ENCODE data around the gene TGM3. TPM values are rescaled to one million over a fixed set of nuclear protein-coding genes. Genes with fewer than 3 reads are reported as not detected.

TGM3 gene
- total RNA-seq, 1 donor from 2014 or later: not detected

DNA sequence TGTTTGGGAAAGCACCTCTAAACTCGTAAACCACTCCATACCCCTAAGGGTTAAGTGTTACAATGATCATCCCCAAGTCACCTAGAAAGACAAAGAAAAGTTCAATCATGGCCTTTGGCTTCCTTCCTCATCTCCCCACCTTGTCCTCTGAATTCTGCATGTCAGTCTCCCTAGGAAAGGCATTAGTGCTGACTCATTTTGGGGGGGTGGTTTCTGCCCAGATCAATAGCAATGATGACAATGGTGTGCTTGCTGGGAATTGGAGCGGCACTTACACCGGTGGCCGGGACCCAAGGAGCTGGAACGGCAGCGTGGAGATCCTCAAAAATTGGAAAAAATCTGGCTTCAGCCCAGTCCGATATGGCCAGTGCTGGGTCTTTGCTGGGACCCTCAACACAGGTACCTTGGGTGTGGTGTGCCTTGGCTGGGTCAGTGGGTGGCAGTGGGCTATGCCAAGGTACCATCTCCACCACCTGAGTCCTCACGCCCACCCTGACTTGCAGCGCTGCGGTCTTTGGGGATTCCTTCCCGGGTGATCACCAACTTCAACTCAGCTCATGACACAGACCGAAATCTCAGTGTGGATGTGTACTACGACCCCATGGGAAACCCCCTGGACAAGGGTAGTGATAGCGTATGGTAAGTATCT lies 21.2 kb downstream of the TGM3 start:
- intact Hi-C loops (cut with DNase I): no loop called here
- H3K9me3 ChIP-seq: no peaks in the 10 kb centered on the region
- H3K4me3 ChIP-seq: no peak overlapping the region
- no peaks in the 10 kb centered on the region for H3K36me3 ChIP-seq
- no peak overlapping the region for H3K27ac ChIP-seq
- TF ChIP-seq, protein P1, sequence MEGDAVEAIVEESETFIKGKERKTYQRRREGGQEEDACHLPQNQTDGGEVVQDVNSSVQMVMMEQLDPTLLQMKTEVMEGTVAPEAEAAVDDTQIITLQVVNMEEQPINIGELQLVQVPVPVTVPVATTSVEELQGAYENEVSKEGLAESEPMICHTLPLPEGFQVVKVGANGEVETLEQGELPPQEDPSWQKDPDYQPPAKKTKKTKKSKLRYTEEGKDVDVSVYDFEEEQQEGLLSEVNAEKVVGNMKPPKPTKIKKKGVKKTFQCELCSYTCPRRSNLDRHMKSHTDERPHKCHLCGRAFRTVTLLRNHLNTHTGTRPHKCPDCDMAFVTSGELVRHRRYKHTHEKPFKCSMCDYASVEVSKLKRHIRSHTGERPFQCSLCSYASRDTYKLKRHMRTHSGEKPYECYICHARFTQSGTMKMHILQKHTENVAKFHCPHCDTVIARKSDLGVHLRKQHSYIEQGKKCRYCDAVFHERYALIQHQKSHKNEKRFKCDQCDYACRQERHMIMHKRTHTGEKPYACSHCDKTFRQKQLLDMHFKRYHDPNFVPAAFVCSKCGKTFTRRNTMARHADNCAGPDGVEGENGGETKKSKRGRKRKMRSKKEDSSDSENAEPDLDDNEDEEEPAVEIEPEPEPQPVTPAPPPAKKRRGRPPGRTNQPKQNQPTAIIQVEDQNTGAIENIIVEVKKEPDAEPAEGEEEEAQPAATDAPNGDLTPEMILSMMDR (IDR thresholded peaks at IDR 0.05): no peak
- no peaks in the 10 kb centered on the region for H3K4me1 ChIP-seq
- no peak for DNase-seq (ENCODE audit: low spot score in 2 of 2)
- H3K27me3 ChIP-seq: no peaks in the 10 kb centered on the region

DNA sequence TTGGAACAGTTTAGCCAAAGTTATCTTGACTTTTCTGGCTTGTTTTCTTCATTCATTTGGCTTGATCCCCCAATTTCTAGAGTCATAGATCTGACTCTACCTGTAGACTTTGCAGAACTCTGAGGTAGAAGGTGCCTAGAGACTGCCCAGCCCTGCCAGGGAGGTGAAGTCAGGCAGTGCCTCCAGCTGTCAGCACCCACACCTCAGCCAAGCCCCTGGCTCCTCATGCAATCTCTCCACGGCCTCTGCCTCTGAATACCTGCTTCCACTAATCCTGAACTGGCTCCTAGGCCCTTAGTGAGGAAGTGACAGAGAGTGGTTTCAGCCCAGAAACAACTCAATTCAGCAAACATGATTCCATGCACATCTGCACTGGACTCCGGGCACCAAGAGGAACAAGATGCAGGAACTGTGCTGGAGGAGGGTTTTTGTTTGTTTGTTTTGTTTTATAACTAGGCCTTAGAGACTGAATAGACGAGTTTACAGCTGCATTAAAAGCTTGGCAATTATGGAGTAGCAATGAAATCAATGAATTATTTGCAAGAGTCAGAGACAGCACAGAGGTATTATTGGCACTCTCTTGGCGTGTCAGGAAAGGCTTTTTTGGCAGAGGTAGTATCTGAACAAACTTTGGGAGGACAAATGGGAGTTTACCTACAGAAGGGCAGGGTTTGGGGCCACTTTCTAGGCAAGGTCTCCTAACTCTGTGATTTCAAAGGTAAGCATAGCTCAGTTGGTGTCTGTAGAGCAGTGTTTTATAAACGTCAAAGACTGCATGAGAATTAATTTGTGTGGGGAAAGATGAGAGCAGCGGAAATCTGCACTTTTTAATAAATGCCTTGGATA lies 25.2 kb downstream of the TGM3 start:
- DNase-seq (ENCODE audit: low spot score in 2 of 2): no peak
- H3K9me3 ChIP-seq: no peaks in the 10 kb centered on the region
- H3K27me3 ChIP-seq: no peaks in the 10 kb centered on the region
- TF ChIP-seq, protein P1 (IDR thresholded peaks at IDR 0.05): no peak
- intact Hi-C loops (cut with DNase I): no loop called here
- H3K36me3 ChIP-seq: no peaks in the 10 kb centered on the region
- H3K4me3 ChIP-seq: no peak overlapping the region
- no peaks in the 10 kb centered on the region for H3K4me1 ChIP-seq
- H3K27ac ChIP-seq: no peak overlapping the region

DNA sequence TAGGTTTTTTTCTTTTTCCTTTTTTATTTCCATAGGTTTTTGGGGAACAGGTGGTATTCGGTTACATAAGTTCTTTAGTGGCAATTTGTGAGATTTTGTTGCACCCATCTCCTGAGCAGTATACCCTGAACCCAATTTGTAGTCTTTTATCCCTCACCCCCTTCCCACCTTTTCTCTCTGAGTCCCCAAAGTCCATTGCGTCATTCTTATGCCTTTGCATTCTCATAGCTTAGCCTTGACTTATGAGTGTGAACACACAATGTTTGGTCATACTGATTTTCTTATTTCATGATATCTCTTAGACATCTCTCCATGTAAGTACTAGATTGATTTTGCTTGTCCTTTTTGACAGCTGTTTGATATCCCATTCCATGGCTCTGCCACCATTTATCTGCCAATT lies 27.2 kb downstream of the TGM3 start:
- intact Hi-C loops (cut with DNase I): no loop called here
- H3K27ac ChIP-seq: no peak overlapping the region
- DNase-seq (ENCODE audit: low spot score in 2 of 2): no peak
- H3K27me3 ChIP-seq: no peaks in the 10 kb centered on the region
- H3K36me3 ChIP-seq: no peaks in the 10 kb centered on the region
- TF ChIP-seq, protein P1 (IDR thresholded peaks at IDR 0.05): no peak
- H3K4me3 ChIP-seq: no peak overlapping the region
- no peaks in the 10 kb centered on the region for H3K4me1 ChIP-seq
- H3K9me3 ChIP-seq: no peaks in the 10 kb centered on the region

DNA sequence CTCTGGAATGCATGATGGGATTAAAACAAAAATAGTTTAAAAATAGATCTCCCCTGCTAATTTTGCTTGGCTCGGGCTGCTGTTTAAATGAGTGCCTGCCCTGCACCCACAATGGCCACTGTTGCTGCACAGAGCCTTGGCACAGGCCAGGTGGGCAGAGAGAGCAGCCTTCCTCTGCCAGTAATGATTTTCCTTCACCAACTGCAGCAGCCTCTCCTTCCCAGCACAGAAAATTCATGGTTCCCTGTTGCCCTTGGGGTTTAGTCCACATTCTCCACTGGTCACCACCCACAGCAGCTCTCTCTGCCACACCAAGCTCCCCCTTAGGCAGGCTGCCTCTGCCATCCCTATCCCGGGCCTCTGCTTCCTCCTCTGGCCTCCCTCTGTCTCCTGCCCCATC lies 30.2 kb downstream of the TGM3 start:
- Histone ChIP-seq H3K4me3 (no peak overlapping the region), H3K9me3 (no peaks in the 10 kb centered on the region), H3K27ac (no peak overlapping the region), H3K27me3 (no peaks in the 10 kb centered on the region), H3K36me3 (no peaks in the 10 kb centered on the region), H3K4me1 (no peaks in the 10 kb centered on the region)
- intact Hi-C loops (cut with DNase I): no loop called here
- TF ChIP-seq, protein P1 (IDR thresholded peaks at IDR 0.05): no peak
- no peak for DNase-seq (ENCODE audit: low spot score in 2 of 2)

DNA sequence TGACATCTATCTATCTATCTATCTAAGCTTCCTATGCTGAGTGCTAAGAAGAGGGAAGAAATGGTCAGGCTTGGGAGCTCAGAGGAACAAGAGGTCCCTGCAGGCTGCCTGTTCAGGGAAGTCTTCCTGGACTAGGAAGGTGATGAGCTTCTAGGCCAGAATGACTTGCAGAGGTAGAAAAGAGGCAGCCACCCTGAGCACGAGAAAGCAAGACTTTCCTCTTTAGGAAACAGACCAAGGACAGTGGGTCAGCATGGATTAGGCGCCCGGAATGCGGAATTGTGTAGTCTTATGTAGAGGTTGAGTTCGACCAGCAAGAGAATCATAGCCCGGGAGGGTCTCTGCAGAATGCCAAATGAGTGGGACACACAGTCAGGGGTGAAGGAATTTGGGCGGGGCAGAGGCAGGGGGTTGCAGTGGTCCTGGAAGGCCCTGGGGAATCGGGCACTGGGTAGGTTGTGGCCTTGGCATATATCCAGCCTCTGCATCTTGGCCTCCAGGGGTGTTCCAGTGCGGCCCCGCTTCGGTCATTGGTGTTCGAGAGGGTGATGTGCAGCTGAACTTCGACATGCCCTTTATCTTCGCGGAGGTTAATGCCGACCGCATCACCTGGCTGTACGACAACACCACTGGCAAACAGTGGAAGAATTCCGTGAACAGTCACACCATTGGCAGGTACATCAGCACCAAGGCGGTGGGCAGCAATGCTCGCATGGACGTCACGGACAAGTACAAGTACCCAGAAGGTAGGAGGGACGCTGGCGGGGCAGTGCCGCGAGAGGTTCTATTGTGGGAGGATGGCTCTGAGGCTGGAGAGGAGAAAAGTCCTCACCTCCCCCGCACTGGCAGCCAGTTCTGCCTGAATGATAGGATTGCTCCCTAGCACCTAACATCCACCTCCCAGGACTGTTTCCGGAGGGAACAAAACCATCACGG lies 32.1 kb downstream of the TGM3 start:
- TF ChIP-seq, protein P1 (IDR thresholded peaks at IDR 0.05): no peak
- H3K4me1 ChIP-seq: no peaks in the 10 kb centered on the region
- H3K27me3 ChIP-seq: no peaks in the 10 kb centered on the region
- intact Hi-C loops (cut with DNase I): no loop called here
- no peaks in the 10 kb centered on the region for H3K36me3 ChIP-seq
- no peak overlapping the region for H3K27ac ChIP-seq
- DNase-seq (ENCODE audit: low spot score in 2 of 2): no peak
- no peak overlapping the region for H3K4me3 ChIP-seq
- H3K9me3 ChIP-seq: no peaks in the 10 kb centered on the region
